ENCODE measurements around the gene TELO2.

GRCh38 chr16:1487395-1488053 lies 5.6 kb upstream of the TELO2 start:
- no peak for TF ChIP-seq TAF1 (IDR thresholded peaks at IDR 0.05; ENCODE audit: borderline replicate concordance, low read depth, low read length)
- no peak for TF ChIP-seq POLR2A (IDR thresholded peaks at IDR 0.05; ENCODE audit: low read depth, low read length)

Measured in GM12892 (cell line).